Ovary (tissue), 3 donors: ENCODE results near the gene HDAC9.

Source experiments
- CTCF ChIP-seq, 3 donors: fragments of 450-650 bp in 2 of 3; fragments of 200-600 bp in 1 of 3; IDR thresholded peaks; one replicate each; pipeline versions ENCODE4 v1.5.1 to v1.8.0; 2016 to 2022; ENCODE audit warnings: antibody characterized with exemption in 3 of 3, mild to moderate bottlenecking in 1 of 3
- EP300 ChIP-seq: sonication (generic); formaldehyde crosslinking; IDR thresholded peaks from one replicate; pipeline ENCODE4 v1.6.1; 2017; ENCODE audit warnings: antibody characterized with exemption
- POLR2A ChIP-seq: fragments of 450-650 bp; IDR thresholded peaks from one replicate; pipeline ENCODE4 v1.6.1; 2017; ENCODE audit warnings: antibody characterized with exemption, mild to moderate bottlenecking, moderate library complexity
- donor health status: DM: no; HTN: no; CAD: no.

GRCh38 chr7:18553605-18554003, 58.1 kb downstream of the HDAC9 start:
- TF ChIP-seq CTCF (IDR thresholded peaks at IDR 0.05) (no peak), POLR2A (no peak), EP300 (no peak)
